ENCODE data around the gene ADAMTSL1.
A peak's percentile ranks its signal among the peaks of the same experiment; 100 is the strongest.

Gene ADAMTSL1

DNA sequence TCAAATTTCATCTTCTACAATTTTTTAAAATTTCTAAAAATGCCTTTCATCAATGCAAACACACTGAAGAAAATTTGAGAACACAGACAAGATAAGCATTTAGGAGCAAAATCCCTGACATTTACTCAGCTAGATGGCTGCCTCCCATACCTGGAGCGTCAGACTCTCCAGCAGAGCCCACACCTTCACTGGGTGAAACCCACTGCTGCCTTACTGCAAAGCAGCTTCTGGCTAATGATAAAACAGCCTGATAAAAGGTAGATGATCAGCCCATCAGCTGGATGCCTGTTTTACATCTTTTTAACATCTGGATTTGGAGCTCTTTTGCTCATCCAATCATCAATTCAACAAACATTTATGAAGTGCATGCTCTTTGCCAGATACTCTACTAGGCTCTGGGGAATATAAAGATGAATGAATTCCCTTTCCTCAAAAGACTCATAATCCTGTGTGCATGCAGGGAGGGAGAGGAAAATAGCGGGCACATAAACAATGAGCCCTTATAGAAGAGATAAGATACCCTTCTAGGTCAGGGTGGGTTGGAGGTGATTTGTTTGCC is 287.9 kb downstream of the ADAMTSL1 start:
- no peaks in the 10 kb centered on the region for H3K27me3 ChIP-seq (ENCODE audit: low read depth, low read length)
- H3K27ac ChIP-seq (ENCODE audit: low read length) = no peak overlapping the region
- no peaks in the 10 kb centered on the region for H3K9me3 ChIP-seq (ENCODE audit: insufficient read depth, low read length)
- H3K4me3 ChIP-seq (ENCODE audit: low read length) = no peak overlapping the region
- TF ChIP-seq, protein P1, sequence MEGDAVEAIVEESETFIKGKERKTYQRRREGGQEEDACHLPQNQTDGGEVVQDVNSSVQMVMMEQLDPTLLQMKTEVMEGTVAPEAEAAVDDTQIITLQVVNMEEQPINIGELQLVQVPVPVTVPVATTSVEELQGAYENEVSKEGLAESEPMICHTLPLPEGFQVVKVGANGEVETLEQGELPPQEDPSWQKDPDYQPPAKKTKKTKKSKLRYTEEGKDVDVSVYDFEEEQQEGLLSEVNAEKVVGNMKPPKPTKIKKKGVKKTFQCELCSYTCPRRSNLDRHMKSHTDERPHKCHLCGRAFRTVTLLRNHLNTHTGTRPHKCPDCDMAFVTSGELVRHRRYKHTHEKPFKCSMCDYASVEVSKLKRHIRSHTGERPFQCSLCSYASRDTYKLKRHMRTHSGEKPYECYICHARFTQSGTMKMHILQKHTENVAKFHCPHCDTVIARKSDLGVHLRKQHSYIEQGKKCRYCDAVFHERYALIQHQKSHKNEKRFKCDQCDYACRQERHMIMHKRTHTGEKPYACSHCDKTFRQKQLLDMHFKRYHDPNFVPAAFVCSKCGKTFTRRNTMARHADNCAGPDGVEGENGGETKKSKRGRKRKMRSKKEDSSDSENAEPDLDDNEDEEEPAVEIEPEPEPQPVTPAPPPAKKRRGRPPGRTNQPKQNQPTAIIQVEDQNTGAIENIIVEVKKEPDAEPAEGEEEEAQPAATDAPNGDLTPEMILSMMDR (IDR thresholded peaks at IDR 0.05; ENCODE audit: low read depth, low read length) = no peak
- TF ChIP-seq EZH2phosphoT487 (IDR thresholded peaks at IDR 0.05; ENCODE audit: low read depth) = no peak
- H3K9ac ChIP-seq (ENCODE audit: low read length) = no peak overlapping the region
- no peaks in the 10 kb centered on the region for H3K79me2 ChIP-seq (ENCODE audit: low read length)
- H3K4me2 ChIP-seq (ENCODE audit: low read length) = no peak overlapping the region
- no peaks in the 10 kb centered on the region for H4K20me1 ChIP-seq (ENCODE audit: insufficient read depth, low read length)
- H3K36me3 ChIP-seq (replicated peaks; ENCODE audit: low read depth, low read length) = no peaks in the 10 kb centered on the region
- H2AFZ ChIP-seq (ENCODE audit: low read depth, low read length) = no peak overlapping the region
- H3K4me1 ChIP-seq (ENCODE audit: low read length) = peaks cover 6% of the 10 kb centered on the region

- H3K27me3 ChIP-seq (ENCODE audit: low read depth, low read length) = peaks cover under 1% of the 10 kb centered on the region; the same call in 1 of the 2 replicates
- TF ChIP-seq EZH2phosphoT487 (IDR thresholded peaks at IDR 0.05; ENCODE audit: low read depth) = no peak
- TF ChIP-seq, protein P1 (IDR thresholded peaks at IDR 0.05; ENCODE audit: low read depth, low read length) = no peak
- no peaks in the 10 kb centered on the region for H3K36me3 ChIP-seq (replicated peaks; ENCODE audit: low read depth, low read length)
- H3K79me2 ChIP-seq (ENCODE audit: low read length) = no peaks in the 10 kb centered on the region
- H3K4me1 ChIP-seq (ENCODE audit: low read length) = peaks cover 12% of the 10 kb centered on the region
- H4K20me1 ChIP-seq (ENCODE audit: insufficient read depth, low read length) = no peaks in the 10 kb centered on the region
- no peak overlapping the region for H3K4me3 ChIP-seq (ENCODE audit: low read length)
- no peak overlapping the region for H2AFZ ChIP-seq (ENCODE audit: low read depth, low read length)
- H3K4me2 ChIP-seq (ENCODE audit: low read length) = no peak overlapping the region
- H3K9ac ChIP-seq (ENCODE audit: low read length) = no peak overlapping the region
- no peak overlapping the region for H3K27ac ChIP-seq (ENCODE audit: low read length)
- H3K9me3 ChIP-seq (ENCODE audit: insufficient read depth, low read length) = no peaks in the 10 kb centered on the region
Measured at GRCh38 chr9:18766989-18767550, 293.1 kb downstream of the ADAMTSL1 start.

DNA sequence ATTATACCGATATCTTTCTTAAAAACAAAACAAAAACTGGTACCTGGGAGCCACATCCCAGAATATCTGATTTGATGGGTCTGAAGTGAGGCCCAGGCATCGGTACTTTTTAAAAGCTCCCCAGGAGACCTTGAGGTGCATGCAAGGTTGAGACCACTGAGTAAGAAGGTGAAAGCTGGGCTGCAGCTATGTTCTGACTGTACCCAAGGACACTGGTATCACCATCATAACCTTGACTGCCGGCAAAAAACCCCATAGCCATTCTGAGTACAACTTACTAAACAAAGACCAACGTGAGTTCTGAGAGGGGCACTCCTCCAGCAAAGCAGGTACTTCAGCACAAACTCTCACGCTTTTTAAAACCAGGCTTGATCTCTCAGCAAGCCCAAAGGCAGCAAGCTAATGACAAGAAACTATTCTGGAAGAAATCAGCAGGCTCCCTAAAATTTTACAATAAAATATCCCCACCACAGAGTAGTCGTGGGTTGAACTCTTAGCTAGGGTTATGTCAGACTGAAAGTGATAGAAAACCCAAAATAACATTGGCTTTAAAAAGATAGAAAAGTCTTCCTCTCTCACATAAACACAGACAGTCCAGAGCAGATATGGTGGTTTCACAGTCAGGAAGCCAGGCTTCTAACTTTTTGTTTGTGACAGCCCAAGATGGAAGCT is 295.1 kb downstream of the ADAMTSL1 start:
- TF ChIP-seq EZH2phosphoT487 (IDR thresholded peaks at IDR 0.05; ENCODE audit: low read depth) = no peak
- TF ChIP-seq, protein P1 (IDR thresholded peaks at IDR 0.05; ENCODE audit: low read depth, low read length) = no peak
- Histone ChIP-seq H2AFZ (ENCODE audit: low read depth, low read length) (peak overlapping the region; percentile 86), H3K4me1 (ENCODE audit: low read length) (peaks cover 12% of the 10 kb centered on the region), H3K9me3 (ENCODE audit: insufficient read depth, low read length) (no peaks in the 10 kb centered on the region), H3K4me2 (ENCODE audit: low read length) (peak overlapping the region; percentile 39), H3K79me2 (ENCODE audit: low read length) (no peaks in the 10 kb centered on the region), H3K9ac (ENCODE audit: low read length) (no peak overlapping the region), H3K4me3 (ENCODE audit: low read length) (0 out of 2 replicates have a peak overlapping the region, but pooled peaks have one; percentile 8), H3K27me3 (ENCODE audit: low read depth, low read length) (peaks cover 2% of the 10 kb centered on the region; the same call in 1 of the 2 replicates), H3K36me3 (replicated peaks; ENCODE audit: low read depth, low read length) (no peaks in the 10 kb centered on the region), H4K20me1 (ENCODE audit: insufficient read depth, low read length) (no peaks in the 10 kb centered on the region), H3K27ac (ENCODE audit: low read length) (no peak overlapping the region)

- H3K4me1 ChIP-seq (ENCODE audit: low read length) = peaks cover 12% of the 10 kb centered on the region
- no peak overlapping the region for H3K27ac ChIP-seq (ENCODE audit: low read length)
- H3K36me3 ChIP-seq (replicated peaks; ENCODE audit: low read depth, low read length) = no peaks in the 10 kb centered on the region
- TF ChIP-seq EZH2phosphoT487 (IDR thresholded peaks at IDR 0.05; ENCODE audit: low read depth) = no peak
- TF ChIP-seq, protein P1 (IDR thresholded peaks at IDR 0.05; ENCODE audit: low read depth, low read length) = no peak
- no peak overlapping the region for H3K9ac ChIP-seq (ENCODE audit: low read length)
- no peak overlapping the region; the same call in 1 of the 2 replicates for H2AFZ ChIP-seq (ENCODE audit: low read depth, low read length)
- H3K4me2 ChIP-seq (ENCODE audit: low read length) = no peak overlapping the region
- H3K9me3 ChIP-seq (ENCODE audit: insufficient read depth, low read length) = no peaks in the 10 kb centered on the region
- no peaks in the 10 kb centered on the region for H4K20me1 ChIP-seq (ENCODE audit: insufficient read depth, low read length)
- no peaks in the 10 kb centered on the region for H3K79me2 ChIP-seq (ENCODE audit: low read length)
- peaks cover 2% of the 10 kb centered on the region; the same call in 1 of the 2 replicates for H3K27me3 ChIP-seq (ENCODE audit: low read depth, low read length)
- H3K4me3 ChIP-seq (ENCODE audit: low read length) = no peak overlapping the region
Measured at GRCh38 chr9:18770131-18770908, 296.4 kb downstream of the ADAMTSL1 start.

Measured in OCI-LY3 (cell line).